Stimulated activated CD4-positive, alpha-beta T cell treated with anti-CD3 and anti-CD28 coated beads, Interleukin-15, amount 100 ng/mL, for 24 hours (primary cell): ENCODE measurements around the gene CEP104.

Source experiments
- DNase-seq: peaks from one replicate; pipeline ENCODE4 v3.0.0-alpha.2; 2020

CEP104 gene

DNA sequence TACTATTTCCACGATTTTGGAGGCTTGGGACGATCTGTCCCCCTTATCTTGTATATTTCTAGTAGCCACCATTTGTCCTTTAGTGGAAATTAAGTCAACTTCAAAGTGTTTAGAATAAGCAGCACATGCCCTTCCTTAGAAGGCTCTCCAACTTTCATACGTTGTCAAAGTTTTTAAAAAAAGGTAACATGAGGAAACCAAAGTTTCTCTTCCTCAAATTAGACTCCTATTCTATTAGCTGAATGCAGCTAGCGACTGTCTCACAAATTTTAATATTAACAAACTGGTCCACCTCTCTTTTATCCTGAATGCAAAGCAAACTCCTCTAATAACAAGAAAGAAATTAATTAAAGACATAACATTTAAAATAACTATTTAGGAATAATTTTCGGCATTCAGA is 36.2 kb upstream of the CEP104 start:
- no peak for DNase-seq

DNA sequence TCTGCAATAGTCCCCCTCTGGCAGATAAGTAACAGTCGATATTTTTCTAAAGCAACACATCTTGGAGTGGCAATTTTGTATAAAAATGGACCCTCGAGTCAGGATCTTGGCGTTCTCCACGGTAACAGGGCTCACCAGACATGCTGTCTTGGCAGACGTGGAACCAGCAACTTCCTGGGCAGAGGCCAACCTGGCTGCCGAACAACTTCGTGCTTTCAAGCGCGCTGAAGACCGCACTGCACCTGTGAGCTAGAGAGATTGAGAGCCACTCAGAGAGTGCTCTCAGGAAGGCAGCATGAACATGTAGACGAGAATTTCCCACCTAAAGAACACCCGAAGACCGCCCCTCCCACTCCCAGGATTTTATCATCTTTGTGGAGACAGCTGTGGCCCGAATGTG is 35.7 kb upstream of the CEP104 start:
- DNase-seq, result no peak

DNA sequence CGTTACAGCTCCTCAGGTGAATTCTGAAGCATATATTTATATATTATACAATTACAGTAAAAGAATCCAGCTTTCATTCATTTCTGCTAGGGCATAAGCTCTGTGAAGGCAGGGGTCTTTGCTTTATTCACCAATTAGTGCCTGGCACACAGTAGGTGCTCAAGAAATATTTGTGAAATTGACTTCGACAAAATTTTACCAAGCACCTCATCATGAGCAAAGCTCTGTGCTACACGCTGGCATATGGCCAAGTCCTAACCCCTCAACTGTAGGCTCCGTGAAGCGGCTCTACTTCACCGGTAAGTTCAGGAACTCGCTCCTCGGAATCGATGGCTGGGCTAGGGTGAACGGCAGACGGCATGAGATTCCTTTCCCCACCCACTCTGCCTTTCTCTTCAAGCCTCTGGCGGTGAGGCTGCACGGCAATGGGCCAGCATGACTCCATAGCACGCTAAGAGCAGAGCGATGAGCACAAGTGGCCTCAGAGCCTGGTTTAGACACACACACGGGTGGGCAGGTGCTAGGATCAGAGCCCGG is 34.4 kb upstream of the CEP104 start:
- no peak for DNase-seq

DNA sequence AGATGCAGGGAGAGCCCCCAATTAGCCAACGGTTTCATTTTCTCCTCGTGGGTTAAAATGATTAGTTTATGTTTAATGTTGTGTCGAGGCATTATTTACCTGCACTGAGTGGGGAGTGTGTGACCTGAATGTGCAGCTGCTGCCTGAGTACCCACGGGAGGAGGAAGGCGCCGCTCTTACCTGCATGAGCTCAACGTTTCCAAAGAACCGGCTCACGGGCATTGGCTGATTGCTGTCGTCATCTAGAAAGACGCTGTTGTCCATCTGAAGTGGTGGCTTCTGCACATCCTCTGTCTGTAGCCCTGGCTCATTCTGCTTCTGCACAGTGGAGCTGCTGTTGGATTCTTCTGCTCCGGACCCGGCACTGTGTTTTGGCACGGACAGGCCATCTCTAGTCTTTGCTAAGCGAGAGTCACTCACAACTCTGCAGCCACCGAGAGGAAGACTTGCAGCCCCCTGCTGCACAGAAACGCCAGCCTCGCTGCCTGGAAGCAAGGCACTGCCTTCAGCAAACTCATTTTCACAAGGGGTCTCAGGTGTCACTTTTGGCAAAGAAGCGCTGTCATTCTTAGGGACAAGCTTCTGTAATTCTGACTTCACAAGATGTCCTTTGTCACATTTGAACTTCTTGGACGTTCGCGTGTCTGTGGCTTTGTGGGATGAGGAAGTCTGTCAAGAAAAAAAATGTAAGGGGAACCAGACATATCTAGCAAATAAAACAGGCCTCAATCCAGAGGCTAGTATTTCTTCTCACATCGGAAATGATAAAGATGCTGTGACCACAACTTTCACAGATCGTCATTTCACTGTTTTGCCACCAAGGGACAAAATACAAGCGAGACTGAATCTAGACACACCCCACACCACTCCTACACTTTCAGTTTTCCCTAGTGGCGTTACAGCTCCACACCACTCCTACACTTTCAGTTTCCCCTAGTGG is 33.6 kb upstream of the CEP104 start:
- DNase-seq, result peak; percentile 23

DNA sequence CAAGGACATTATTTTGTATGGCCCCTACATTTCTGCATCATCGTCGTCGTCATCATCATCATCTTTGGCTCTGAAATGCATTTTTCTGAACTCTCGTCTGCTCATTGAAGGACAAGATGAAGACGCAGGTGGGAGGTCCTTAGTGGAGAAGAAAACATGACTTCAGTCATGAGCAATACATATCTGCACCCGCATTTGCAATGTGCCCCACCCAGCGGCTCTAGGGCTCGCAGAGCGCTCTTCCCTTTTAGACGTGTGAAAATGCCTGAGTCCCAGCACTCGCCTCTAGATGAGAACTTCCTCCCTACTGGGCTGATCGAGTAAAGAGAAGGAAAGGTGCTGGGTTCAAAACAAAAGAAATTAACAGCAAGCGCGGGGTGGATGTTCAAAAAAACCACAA is 32.9 kb upstream of the CEP104 start:
- peak; percentile 17 for DNase-seq

DNA sequence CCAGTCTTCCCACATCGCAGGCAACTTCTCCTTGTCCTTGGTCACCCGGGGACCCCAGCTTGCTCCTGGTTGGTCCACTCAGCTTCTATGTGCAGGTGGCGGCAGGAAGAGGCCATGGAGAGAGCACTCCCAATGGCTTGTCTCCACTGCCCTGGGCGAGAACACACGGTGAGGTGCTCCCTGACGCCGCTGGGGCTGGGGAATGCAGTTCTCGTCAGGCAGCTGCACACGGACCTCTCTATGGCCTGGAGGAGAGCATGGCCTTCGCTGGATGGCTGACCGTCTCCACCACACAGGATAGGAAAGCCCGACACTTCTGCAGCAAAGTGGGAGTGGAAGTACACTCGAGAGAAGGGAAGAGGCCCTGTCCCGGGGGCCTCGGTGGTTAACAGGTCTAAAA is 31.3 kb upstream of the CEP104 start:
- no peak for DNase-seq

DNA sequence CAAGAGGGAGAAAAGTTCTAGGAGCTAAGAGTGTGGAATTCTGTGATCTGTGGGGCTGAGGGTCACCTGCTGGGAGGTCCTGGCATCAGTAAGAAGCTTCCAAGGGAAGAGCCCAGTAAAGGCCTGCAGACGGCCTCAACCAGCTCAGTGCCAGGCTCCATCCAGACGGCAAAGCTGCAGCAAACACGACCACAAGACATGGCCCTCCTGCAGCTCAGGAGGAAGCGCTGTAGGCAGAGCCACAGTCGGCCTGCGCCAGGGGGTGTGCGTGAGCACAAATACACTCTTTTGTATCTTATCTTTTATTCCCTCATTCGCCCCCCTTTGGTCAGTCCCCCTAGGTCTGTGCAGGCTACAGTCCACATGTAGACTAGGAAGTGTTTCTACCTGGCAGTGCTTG is 29.7 kb upstream of the CEP104 start:
- DNase-seq, result no peak

DNA sequence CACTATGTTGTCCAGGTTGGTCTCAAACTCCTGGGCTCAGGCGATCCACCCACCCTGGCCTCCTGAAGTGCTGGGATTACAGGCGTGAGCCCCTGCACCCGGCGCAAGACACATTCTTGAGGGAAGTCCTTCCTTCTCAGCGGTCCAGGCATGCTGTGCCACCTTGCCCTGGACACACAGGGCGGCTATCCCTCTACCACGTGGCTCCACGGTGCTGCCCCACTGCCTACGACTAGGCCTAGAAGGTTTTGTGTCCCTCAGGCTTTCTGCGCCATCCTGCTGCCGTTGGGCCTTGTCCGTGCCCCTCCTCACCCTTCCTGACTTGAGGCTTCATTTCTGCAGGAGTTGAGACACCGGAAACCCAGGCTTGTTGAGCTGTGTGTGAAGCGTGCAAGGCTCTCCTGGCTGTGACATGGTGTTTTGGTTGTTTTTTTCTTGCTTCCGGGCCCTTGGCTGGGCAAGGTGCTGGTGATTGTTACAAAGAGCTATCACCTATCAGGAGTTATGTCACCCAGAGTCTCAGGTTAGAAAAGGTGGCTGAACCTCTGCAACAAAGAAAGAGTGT is 29.2 kb upstream of the CEP104 start:
- DNase-seq, result no peak

DNA sequence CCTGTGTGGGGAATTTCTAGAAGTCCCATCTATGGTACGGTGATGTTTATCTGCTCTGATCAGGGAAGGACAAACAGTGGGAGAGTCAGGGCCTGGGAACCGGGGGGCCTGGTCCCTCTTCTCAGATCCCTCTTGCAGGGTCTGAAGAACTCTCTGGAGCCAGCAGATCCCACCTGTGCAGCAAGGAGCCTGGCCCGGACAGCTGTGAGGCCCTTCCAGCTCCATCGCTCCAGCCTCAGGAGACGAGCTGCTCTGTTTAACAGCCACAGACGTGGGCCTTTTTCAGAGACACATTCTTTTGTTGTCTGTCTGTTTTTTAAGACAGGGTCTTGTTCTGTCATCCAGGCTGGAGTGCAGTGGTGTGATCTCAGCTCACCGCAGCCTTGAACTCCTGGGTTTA is 28.6 kb upstream of the CEP104 start:
- no peak for DNase-seq

DNA sequence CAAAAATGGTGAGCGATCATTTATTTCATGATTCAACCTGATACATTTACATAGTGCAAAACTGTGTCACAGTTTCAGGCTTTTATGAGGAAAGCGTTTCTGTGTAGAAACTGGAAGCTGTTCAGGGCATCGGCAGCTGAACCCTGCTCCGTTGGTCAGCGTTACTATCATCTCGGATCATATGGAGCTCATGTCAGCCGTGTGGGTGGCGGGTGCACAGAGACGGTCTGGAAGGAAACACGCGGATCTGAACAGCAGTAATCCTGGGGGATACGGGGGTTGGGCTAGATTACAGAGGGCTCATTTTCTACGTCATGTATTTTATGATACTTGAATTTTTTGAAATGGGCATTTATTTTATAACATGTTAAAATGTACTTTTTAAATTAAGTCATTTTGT is 28.0 kb upstream of the CEP104 start:
- DNase-seq, result no peak

DNA sequence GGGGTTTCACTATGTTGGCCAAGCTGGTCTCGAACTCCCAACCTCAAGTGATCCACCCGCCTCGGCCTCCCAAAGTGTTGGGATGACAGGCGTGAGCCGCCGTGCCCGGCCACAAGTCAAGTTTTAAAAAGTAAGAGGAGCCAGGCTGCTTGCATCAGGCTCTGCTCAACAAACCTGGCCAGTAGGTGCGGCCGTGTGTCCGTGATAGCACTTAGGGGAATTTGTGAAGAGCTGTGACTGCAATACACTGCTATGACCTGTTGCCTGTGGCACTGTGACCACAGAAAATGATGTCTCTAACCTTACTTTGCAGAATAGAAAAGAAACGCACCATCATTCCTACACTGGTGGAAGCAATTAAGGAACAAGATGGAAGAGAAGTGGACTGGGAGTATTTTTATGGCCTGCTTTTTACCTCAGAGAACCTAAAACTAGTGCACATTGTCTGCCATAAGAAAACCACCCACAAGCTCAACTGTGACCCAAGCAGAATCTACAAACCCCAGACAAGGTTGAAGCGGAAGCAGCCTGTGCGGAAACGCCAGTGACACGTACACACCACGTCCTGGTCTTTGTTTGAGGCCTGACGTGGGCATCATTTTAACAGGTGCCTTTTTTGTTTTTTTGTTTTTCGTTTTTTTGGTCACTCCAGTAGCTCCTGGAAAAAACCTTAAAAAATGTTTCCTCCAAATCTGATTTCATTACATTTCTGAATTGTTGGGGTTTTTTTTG is 26.3 kb upstream of the CEP104 start:
- no peak for DNase-seq

DNA sequence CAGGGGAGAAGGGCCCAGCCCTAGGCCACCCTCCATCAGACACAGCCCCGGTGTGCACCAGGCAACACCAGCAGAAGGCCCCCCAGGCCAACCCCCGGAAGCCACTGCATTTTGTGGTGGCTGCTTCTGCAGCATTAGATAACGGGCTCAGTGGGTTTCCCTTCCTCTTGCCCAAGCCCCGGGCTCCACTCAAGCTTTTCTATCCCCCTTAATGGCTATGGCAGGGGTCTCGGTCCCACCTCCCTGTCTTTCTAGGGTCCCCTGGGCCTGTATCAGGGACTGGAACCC is 24.1 kb upstream of the CEP104 start:
- DNase-seq, result no peak

DNA sequence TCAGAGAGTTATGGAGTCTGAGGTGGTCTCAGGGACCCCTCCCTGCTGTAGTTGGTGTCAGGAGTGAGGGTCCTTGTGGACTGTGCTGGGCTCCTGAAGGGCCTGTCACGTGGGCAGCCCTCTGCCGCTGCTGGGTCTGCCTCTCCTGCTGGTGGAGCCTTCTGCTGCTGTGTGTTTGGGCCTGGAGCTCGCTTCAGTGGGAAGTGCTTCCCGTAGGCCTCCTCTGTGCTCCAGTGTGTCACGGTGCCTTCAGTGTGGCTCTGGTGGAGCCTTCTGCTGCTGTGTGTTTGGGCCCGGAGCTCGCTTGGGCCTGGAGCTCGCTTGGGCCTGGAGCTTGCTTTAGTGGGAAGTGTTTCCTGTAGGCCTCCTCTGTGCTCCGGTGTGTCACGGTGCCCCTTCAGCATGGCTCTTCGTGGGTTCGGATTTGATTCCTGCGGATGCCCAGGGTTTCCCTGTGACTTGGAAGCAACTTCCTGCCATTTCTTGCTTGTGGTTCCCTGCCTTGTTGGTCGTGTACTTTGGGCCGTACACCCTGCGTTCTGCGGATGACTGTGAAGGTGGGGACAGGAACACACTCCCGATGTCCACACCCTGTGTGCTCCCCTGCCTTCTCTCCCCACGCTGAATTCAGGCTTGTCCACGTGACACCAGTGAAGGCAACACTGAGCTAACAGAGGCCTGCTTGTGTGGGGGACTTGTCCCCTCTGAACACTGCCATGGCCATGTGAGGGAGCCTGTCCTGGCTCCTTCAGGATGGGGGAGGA is 23.6 kb upstream of the CEP104 start:
- no peak for DNase-seq

DNA sequence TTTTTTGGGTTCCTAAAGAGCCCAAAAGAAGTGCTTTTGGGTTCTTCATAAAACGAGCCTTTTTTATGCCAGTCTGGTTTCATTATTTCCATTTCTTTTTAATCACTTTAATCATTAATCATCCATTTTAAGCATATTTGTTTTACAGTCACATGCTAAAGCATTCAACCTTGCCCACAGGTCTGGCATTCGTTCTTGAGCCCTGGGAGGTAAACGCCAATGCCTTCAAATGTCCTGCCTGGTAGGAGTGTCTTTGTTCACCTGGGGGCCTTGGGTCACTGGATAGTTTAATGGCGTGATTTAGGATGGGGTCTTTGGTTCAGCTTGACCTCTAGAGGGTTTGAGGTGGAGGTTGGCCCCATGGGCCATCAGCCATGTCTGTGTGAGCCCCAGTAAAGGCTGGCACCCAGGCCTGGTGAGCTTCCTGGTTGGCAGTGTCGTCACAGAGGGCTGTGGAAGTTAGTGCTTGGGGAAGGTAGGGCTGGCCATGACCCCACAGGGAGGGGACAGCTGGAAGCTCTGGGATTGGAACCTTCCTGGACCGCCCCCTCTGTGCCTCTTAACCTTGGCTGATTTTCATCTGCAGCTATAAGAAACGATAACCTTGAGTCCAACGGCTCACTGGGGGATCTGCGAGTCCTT is 22.9 kb upstream of the CEP104 start:
- no peak for DNase-seq

DNA sequence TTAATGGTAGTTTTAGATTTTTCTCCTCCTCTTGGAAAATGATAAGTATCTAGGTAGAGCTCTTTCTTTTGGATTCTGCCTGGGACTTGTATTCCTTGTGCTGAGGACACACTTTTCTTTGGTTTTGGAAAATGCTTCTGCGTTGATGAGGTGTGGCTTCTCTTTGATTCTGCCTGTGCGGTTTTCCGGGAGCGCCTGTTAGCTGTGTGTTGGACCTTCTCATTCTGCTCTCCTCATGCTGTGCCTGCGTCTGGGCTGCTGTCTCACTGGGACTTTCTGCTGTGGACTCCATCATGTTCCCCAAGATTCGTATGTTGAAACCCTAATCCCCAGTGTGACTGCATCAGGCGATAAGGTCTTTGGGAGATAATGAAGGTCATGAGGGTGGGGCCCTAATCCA is 22.1 kb upstream of the CEP104 start:
- DNase-seq, result no peak

DNA sequence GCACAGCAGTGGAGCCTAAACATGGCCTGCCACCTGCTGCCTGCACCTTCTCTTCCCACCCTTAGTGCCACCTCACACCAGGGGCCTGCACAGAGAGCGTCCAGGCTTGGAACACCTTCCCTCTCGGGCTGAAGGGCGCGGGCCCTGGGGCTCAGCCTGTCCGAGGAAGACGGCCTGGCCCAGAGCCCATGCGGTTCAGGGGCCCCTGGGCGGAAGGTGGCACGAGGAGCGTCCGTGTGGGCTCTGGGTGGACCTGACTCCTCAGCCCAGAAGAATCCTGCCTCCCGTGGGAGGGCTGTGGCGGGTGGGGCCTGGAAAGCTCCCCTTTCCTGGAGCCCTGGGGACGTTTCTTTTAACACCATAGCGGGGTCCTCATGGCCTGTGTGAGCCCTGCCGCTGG is 19.7 kb upstream of the CEP104 start:
- no peak for DNase-seq

DNA sequence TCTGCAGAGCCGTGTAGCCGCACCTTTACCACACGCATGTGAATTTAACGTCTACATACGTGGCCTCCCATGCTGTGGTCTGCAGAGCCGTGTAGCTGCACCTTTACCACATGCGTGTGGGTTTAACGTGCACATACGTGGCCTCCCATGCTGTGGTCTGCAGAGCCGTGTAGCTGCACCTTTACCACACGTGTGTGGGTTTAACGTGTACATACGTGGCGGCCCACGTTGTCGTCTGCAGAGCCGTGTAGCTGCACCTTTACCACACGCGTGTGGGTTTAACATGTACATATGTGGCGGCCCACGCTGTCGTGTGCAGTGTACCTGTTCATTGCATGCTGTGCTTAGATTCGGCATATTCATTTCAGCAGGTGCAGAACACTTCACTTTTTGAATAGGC is 17.7 kb upstream of the CEP104 start:
- no peak for DNase-seq

DNA sequence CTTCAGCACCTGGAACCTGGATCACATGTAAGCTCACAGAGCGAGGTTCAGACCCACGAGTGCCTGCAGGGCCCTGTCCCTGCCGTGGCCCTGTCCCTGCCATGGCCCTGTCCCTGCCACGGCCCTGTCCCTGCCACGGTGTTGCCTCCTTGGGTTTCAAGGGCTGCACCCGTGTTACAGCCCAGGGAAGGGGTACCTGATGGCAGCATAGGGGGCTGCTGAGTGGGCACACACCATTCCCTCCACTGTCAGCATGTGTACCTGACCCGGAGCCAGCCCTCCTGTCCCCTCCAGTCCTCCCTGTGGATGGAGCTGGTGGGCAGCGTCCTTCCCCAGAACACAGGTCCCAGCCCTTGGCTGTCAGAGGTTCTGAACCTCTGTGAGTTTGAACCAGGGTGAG is 15.5 kb upstream of the CEP104 start:
- DNase-seq, result no peak

DNA sequence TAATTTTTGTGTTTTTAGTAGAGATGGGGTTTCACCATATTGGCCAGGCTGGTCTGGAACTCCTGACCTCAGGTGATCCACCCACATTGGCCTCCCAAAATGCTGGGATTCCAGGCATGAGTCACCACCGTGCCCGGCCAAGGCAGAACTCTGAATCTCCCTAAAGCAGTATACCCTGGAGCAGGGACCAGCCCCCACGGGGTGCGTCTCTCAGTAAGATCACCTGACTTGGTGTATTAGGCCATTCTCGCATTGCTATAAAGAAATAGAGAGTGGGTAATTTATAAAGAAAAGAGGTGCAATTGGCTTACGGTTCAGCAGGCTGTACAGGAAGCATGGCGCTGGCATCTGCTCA is 14.4 kb upstream of the CEP104 start:
- no peak for DNase-seq

DNA sequence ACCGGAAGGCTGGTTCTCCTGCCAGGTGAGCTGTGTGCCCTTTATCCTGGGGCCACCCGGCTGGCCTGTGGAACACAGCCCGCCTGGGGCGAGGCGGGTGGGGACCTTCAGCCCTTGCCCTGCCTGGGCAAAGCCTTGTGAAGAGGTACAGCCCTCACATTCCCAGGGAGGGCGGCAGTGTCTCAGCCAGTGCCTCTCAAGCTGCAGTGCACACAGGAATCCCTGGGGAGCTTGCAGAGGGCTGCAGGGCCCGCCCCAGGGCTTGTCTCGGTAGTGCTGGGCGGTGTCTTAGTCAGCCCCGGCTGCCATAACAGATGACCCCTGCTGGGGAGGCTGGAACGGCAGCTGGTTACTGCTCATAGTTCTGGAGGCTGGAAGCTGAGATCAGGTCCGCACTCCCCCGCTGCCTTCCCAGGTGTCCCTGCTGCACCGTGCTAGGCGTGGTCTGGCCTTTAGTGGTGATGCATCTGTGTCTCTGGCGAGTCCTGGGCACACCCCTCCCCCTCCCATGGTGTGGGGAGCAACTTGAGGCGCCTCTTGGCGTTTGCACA is 12.8 kb upstream of the CEP104 start:
- DNase-seq, result no peak

DNA sequence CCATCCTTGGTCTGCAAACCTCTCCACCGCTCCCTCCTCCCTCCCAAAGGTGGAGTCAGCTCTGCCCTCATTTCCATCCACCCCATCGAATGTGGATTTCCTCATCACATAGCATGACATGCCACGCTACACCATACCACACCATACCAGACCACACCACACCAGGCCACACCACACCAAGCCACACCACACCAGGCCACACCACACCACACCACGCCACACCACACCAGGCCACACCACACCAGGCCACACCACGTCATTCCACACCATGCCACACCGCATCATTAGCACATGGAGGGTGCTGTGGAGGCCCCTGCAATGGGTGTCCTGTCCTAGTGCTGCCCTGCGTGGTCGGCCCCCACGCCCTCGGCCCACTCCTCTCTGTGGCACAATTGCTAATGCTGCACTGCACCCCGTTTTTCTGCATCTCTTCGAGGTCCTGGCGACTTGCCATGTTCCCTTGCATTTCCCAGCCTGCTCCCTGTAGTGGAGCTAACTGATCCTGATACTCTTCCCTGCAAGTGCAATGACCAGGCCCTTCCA is 11.5 kb upstream of the CEP104 start:
- no peak for DNase-seq

DNA sequence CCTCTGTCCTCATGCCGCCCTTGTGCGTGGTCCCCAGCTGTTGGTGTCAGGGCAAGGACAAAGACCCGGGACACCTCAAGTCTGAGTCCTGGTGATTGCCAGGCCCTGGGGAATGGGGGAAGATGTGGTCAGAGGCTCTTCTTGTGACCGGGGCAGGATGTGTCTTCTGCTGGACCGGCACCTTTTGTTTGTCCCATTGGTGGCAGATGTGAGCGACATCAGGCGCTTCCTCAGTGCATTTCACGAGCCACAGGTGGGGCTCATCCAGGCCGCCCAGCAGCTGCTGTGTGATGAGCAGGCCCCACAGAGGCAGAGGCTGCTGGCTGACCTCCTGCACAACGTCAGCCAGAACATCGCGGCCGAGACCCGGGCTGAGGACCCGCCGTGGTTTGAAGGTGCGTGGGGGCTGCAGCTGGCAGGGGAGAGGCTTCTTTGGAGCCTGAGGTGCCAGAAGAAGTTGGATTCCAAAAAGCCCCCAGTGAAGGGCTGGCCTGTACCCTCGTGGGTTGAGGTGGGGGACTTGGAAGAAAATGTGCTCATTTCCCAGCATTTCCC is 8.7 kb upstream of the CEP104 start:
- no peak for DNase-seq
